Measurements from ENCODE around the gene GANC.
"Not testable (repeated sequence)": the region's sequence is repeated elsewhere in the genome, so short reads cannot be mapped to it uniquely, and the experiment has no call there.

GANC gene

DNA sequence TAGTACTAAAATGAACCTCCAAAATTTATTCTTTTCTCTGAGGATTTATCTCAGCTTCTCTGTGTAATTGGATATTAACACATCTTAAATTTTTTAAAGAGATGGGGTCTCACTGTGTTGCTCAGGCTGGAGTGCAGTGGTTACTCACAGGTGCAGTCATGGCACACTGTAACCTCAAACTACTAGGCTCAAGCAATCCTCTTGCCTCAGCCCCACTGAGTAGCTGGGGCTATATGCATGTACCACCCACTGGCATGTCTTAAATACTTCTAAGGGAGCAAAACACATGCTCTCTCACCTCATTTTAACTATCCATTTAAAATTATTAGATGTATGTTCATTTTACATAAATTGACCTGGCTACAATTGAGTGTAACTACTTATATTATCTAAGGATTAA, 11.6 kb downstream of the GANC start:
- no peak overlapping the region for H3K27ac ChIP-seq (ENCODE audit: low read length)
- H3K4me3 ChIP-seq (ENCODE audit: low read depth in 1 of 2, low read length in 2 of 2): no peak overlapping the region
- H3K9me3 ChIP-seq (ENCODE audit: control insufficient read depth in 1 of 2, low read length in 2 of 2): no peaks in the 10 kb centered on the region
- peaks cover 31 to 32% of the 10 kb centered on the region in 2 donors for H3K36me3 ChIP-seq (ENCODE audit: control insufficient read depth in 1 of 2, insufficient read depth in 2 of 2, low read length in 2 of 2)
- no peaks in the 10 kb centered on the region for H3K4me1 ChIP-seq (ENCODE audit: control insufficient read depth in 1 of 2, insufficient read depth in 2 of 2, low read length in 2 of 2)
- H3K27me3 ChIP-seq (ENCODE audit: low read depth, low read length): no peaks in the 10 kb centered on the region

DNA sequence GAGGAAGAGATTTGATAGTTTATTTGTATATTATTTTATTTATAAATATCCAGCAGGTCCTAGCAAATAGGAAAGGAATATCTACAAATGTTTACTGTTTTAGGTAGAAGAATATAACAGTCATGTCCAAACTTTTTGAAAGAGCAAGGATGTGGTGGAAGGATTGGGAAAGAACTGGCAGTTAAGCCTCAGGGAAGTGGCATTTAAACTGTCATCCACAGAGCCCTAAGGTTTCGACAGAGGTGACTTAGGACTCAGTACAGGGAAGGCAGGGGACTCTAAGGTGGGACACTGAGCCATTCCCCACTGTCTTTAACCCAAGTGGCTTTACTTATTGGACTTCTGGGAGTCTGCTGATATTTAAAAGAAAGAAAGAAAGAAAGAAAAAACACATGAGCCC, 12.0 kb downstream of the GANC start:
- Histone ChIP-seq H3K27ac (ENCODE audit: low read length) (no peak overlapping the region), H3K4me1 (ENCODE audit: control insufficient read depth in 1 of 2, insufficient read depth in 2 of 2, low read length in 2 of 2) (no peaks in the 10 kb centered on the region), H3K27me3 (ENCODE audit: low read depth, low read length) (no peaks in the 10 kb centered on the region), H3K9me3 (ENCODE audit: control insufficient read depth in 1 of 2, low read length in 2 of 2) (no peaks in the 10 kb centered on the region), H3K36me3 (ENCODE audit: control insufficient read depth in 1 of 2, insufficient read depth in 2 of 2, low read length in 2 of 2) (peaks cover 28 to 32% of the 10 kb centered on the region in 2 donors), H3K4me3 (ENCODE audit: low read depth in 1 of 2, low read length in 2 of 2) (no peak overlapping the region)

DNA sequence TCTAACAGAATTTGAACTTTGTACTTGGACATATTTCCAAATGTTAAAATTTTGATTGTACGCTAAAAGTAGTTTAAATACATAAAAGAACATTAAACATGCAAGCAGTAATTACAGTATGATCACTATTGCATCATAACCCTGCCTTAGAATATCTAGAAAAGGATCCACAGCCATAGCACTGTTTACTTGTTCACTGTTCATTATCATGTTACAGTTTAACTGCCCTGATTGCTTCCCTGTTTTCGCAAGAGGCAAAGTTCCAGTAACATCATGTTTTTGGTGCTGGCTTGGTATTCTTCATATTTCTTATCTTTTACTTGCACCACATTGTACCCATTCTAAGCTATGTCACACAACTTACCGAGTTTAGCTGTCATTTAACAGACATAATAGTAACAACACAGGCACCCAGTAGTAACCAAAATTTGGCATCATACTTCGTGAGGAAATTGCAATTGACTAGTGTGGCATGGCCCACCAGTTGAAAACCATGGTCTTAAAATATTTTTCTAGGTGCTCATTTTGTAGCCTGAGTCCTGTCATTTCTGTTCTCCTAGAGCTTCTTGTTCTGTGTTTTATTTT, 13.5 kb downstream of the GANC start:
- H3K4me1 ChIP-seq (ENCODE audit: control insufficient read depth in 1 of 2, insufficient read depth in 2 of 2, low read length in 2 of 2): no peaks in the 10 kb centered on the region

DNA sequence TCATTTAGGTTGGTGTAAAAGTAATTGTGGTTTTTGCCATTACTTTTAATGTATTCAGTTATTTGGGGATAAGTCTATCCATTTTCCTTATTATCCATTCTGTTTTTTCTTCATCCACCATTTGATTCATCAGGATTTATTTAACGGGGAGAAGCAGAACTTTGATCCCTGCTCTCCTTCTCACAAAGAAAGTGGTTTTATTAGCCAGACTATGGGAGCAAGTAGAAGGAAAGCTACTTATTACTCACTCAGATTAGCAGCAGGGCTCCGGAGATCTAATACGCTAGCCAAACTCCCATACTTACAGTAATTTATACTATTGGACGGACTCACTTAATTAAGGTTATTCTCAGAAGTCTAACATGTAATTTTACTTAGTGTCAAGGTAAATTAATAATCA, 14.9 kb downstream of the GANC start:
- no peaks in the 10 kb centered on the region for H3K4me1 ChIP-seq (ENCODE audit: control insufficient read depth in 1 of 2, insufficient read depth in 2 of 2, low read length in 2 of 2)
- no peaks in the 10 kb centered on the region for H3K9me3 ChIP-seq (ENCODE audit: control insufficient read depth in 1 of 2, low read length in 2 of 2)
- no peak overlapping the region for H3K4me3 ChIP-seq (ENCODE audit: low read depth in 1 of 2, low read length in 2 of 2)
- no peaks in the 10 kb centered on the region for H3K27me3 ChIP-seq (ENCODE audit: low read depth, low read length)
- H3K27ac ChIP-seq (ENCODE audit: low read length): no peak overlapping the region
- peaks cover 15 to 39% of the 10 kb centered on the region in 2 donors for H3K36me3 ChIP-seq (ENCODE audit: control insufficient read depth in 1 of 2, insufficient read depth in 2 of 2, low read length in 2 of 2)

More for the DNA sequence above, 13.5 kb downstream of the GANC start:
- Histone ChIP-seq H3K9me3 (ENCODE audit: control insufficient read depth in 1 of 2, low read length in 2 of 2) (no peaks in the 10 kb centered on the region), H3K4me3 (ENCODE audit: low read depth in 1 of 2, low read length in 2 of 2) (no peak overlapping the region), H3K36me3 (ENCODE audit: control insufficient read depth in 1 of 2, insufficient read depth in 2 of 2, low read length in 2 of 2) (peaks cover 17 to 27% of the 10 kb centered on the region in 2 donors), H3K27ac (ENCODE audit: low read length) (no peak overlapping the region), H3K27me3 (ENCODE audit: low read depth, low read length) (no peaks in the 10 kb centered on the region)

DNA sequence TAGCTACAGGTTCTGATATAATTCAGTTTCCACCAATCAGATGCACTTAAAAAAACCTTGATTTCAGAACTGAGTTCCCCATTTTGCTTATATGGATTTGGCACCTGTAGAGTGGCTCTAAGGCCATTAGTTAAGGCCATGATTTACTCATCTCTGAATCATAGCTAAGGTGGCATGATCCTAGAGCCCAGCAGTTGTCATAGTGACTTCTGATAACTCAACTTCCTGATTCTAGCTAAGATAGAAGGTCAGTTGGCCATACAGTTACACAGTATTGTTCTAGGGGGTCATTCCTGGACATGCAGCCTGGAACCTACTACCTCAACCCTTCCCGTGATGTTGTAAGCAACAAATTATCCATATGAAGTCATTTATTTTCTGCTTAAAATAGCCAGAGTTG, 16.2 kb downstream of the GANC start:
- H3K36me3 ChIP-seq (ENCODE audit: control insufficient read depth in 1 of 2, insufficient read depth in 2 of 2, low read length in 2 of 2): peaks cover 13 to 44% of the 10 kb centered on the region in 2 donors

DNA sequence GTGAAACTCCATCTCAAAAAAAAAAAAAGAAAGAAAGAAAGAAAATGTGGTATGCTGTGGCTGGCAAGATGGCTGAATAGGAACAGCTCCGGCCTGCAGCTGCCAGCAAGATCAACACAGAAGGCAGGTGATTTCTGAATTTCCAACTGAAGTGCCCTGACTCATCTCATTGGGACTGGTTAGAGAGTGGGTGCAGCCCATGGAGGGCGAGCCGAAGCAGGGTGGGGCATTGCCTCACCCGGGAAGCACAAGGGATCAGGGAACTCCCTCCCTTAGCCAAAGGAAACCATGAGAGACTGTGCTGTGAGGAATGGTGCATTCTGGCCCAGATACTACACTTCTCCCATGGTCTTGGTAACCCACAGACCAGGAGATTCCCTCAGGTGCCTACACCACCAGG, 28.0 kb downstream of the GANC start:
- not testable (repeated sequence) for H3K4me3 ChIP-seq (ENCODE audit: low read depth in 1 of 2, low read length in 2 of 2); H3K9me3 ChIP-seq (ENCODE audit: control insufficient read depth in 1 of 2, low read length in 2 of 2); H3K27me3 ChIP-seq (ENCODE audit: low read depth, low read length); H3K27ac ChIP-seq (ENCODE audit: low read length); H3K4me1 ChIP-seq (ENCODE audit: control insufficient read depth in 1 of 2, insufficient read depth in 2 of 2, low read length in 2 of 2)
- H3K36me3 ChIP-seq (ENCODE audit: control insufficient read depth in 1 of 2, insufficient read depth in 2 of 2, low read length in 2 of 2): peaks cover 10 to 14% of the 10 kb centered on the region in 2 donors

More for the DNA sequence above, 16.2 kb downstream of the GANC start:
- Histone ChIP-seq H3K4me1 (ENCODE audit: control insufficient read depth in 1 of 2, insufficient read depth in 2 of 2, low read length in 2 of 2) (no peaks in the 10 kb centered on the region), H3K27me3 (ENCODE audit: low read depth, low read length) (no peaks in the 10 kb centered on the region), H3K9me3 (ENCODE audit: control insufficient read depth in 1 of 2, low read length in 2 of 2) (no peaks in the 10 kb centered on the region), H3K27ac (ENCODE audit: low read length) (no peak overlapping the region), H3K4me3 (ENCODE audit: low read depth in 1 of 2, low read length in 2 of 2) (no peak overlapping the region)

DNA sequence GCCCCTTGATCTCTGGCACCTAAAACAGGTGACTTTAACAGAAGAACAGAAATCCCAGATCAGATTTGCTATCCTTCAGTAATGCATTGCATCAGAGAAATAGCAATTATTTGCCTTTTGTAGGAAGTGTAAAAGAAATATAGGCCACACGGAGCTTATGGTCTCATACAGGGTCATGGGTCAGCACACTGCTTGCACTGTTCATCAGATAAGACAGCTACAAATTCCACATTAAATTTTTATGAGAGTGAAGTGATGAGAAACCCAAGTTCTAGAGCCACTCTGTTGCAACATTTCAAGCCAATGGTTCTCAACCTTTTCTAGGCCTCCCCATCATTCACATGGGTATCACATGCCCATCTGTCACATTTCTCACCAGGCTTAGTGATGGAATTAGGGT, 33.7 kb downstream of the GANC start:
- peaks cover 8 to 48% of the 10 kb centered on the region in 2 donors for H3K36me3 ChIP-seq (ENCODE audit: control insufficient read depth in 1 of 2, insufficient read depth in 2 of 2, low read length in 2 of 2)
- no peaks in the 10 kb centered on the region for H3K27me3 ChIP-seq (ENCODE audit: low read depth, low read length)
- no peak overlapping the region for H3K4me3 ChIP-seq (ENCODE audit: low read depth in 1 of 2, low read length in 2 of 2)
- H3K4me1 ChIP-seq (ENCODE audit: control insufficient read depth in 1 of 2, insufficient read depth in 2 of 2, low read length in 2 of 2): no peaks in the 10 kb centered on the region
- H3K27ac ChIP-seq (ENCODE audit: low read length): no peak overlapping the region
- H3K9me3 ChIP-seq (ENCODE audit: control insufficient read depth in 1 of 2, low read length in 2 of 2): no peaks in the 10 kb centered on the region

DNA sequence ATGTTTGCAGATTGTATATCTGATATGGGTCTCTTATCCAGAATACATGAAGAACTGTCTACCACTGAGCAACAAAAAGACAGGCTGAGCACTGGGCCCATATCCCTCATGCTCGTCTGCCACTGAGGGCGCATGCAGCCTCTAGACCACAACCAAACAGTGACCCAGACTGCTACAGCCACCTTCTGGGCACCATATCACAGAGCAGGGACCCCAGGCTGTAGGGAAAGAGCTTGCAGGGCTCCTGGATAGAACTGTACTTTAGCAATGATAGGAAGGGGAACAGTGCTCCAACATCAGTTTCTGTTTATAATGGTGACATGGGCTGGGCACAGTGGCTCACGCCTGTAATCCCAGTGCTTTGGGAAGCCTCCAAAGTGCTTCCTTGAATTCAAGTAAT, 40.5 kb downstream of the GANC start:
- peaks cover 8 to 38% of the 10 kb centered on the region in 2 donors for H3K36me3 ChIP-seq (ENCODE audit: control insufficient read depth in 1 of 2, insufficient read depth in 2 of 2, low read length in 2 of 2)
- no peak overlapping the region for H3K27ac ChIP-seq (ENCODE audit: low read length)
- no peak overlapping the region for H3K4me3 ChIP-seq (ENCODE audit: low read depth in 1 of 2, low read length in 2 of 2)
- no peaks in the 10 kb centered on the region for H3K4me1 ChIP-seq (ENCODE audit: control insufficient read depth in 1 of 2, insufficient read depth in 2 of 2, low read length in 2 of 2)
- no peaks in the 10 kb centered on the region for H3K27me3 ChIP-seq (ENCODE audit: low read depth, low read length)
- H3K9me3 ChIP-seq (ENCODE audit: control insufficient read depth in 1 of 2, low read length in 2 of 2): no peaks in the 10 kb centered on the region

DNA sequence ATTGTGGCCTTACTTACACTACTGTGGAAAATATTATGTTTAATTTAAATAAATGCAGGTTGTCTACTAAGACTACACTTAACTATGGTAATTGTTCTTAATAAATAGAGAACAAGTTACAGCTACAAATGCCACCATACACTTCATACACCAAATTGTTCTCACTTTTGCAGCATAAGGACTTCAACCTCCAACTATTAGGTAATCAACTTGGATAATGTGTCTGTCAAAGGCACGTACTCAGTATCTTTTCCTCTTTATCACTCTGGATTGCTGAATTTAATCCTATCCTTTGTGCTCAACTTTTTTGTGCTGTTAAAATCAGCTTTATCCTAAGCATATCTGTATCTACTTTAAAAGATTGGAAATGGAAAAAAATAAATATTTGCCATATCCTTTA, 41.8 kb downstream of the GANC start:
- Histone ChIP-seq H3K27me3 (ENCODE audit: low read depth, low read length) (no peaks in the 10 kb centered on the region), H3K36me3 (ENCODE audit: control insufficient read depth in 1 of 2, insufficient read depth in 2 of 2, low read length in 2 of 2) (peaks cover 8 to 28% of the 10 kb centered on the region in 2 donors), H3K9me3 (ENCODE audit: control insufficient read depth in 1 of 2, low read length in 2 of 2) (no peaks in the 10 kb centered on the region), H3K4me1 (ENCODE audit: control insufficient read depth in 1 of 2, insufficient read depth in 2 of 2, low read length in 2 of 2) (no peaks in the 10 kb centered on the region), H3K27ac (ENCODE audit: low read length) (no peak overlapping the region), H3K4me3 (ENCODE audit: low read depth in 1 of 2, low read length in 2 of 2) (no peak overlapping the region)

DNA sequence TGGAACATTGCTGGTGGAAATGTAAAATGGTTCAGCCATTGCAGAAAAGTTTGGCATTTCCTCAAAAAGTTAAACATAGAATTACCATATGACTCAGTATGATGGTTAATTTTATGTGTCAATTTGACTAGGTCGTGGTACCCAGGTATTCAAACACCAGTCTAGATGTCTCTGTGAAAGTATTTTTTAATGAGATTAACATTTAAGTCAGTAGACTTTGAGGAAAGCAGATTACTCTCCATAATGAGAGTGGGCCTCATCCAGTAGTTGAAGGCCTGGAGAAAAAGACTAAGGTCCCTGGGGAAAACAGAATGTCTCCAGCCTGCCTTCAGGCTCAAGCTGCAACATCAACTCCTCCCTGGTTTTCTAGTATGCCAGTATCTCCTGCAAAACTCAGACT, 42.5 kb downstream of the GANC start:
- Histone ChIP-seq H3K27ac (ENCODE audit: low read length) (no peak overlapping the region), H3K27me3 (ENCODE audit: low read depth, low read length) (no peaks in the 10 kb centered on the region), H3K9me3 (ENCODE audit: control insufficient read depth in 1 of 2, low read length in 2 of 2) (no peaks in the 10 kb centered on the region), H3K4me3 (ENCODE audit: low read depth in 1 of 2, low read length in 2 of 2) (no peak overlapping the region), H3K4me1 (ENCODE audit: control insufficient read depth in 1 of 2, insufficient read depth in 2 of 2, low read length in 2 of 2) (no peaks in the 10 kb centered on the region), H3K36me3 (ENCODE audit: control insufficient read depth in 1 of 2, insufficient read depth in 2 of 2, low read length in 2 of 2) (peaks cover 5 to 23% of the 10 kb centered on the region in 2 donors)

DNA sequence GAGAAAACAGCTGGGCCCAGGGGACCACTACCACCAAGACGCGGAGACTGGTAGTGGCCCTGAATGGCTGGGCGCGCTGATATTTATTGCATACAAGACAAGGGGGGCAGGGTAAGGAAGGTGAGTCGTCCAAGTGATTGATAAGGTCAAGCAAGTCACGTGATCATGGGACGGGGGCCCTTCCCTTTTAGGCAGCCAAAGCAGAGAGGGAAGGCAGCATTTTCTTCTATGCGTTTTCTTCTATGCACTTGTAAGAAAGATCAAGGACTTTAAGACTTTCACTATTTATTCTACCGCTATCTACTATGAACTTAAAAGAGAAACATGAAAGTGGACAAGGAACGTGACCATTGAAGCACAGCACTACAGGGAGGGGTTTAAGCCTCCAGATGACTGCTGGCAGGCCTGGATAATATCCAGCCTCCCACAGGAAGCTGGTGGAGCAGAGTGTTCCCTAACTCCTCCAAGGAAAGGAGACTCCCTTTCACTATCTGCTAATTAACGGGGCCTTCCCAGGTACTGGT, 43.3 kb downstream of the GANC start:
- H3K36me3 ChIP-seq (ENCODE audit: control insufficient read depth in 1 of 2, insufficient read depth in 2 of 2, low read length in 2 of 2): peaks cover under 1 to 20% of the 10 kb centered on the region in 2 donors
- not testable (repeated sequence) for H3K27me3 ChIP-seq (ENCODE audit: low read depth, low read length); H3K4me3 ChIP-seq (ENCODE audit: low read depth in 1 of 2, low read length in 2 of 2); H3K4me1 ChIP-seq (ENCODE audit: control insufficient read depth in 1 of 2, insufficient read depth in 2 of 2, low read length in 2 of 2); H3K27ac ChIP-seq (ENCODE audit: low read length); H3K9me3 ChIP-seq (ENCODE audit: control insufficient read depth in 1 of 2, low read length in 2 of 2)

DNA sequence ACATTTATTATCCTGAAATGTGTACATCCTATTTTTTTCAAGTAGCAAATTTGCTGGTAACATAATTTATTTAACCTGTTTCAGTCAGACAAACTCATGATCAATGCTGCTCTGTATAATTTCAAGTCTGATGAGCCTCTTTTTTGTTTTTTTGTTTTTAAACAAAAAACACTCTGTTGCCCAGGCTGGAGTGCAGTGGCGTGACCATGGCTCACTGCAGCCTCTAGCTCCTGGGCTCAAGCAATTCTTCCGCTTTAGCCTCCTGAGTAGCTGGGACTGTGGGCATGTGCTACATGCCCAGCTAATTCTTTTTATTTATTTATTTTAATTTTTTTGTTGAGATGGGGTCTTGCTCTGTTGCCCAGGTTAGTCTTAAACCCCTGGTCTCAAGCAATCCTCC, 46.2 kb downstream of the GANC start:
- no peaks in the 10 kb centered on the region for H3K9me3 ChIP-seq (ENCODE audit: control insufficient read depth in 1 of 2, low read length in 2 of 2)
- H3K4me3 ChIP-seq (ENCODE audit: low read depth in 1 of 2, low read length in 2 of 2): no peak overlapping the region
- peaks cover 13 to 22% of the 10 kb centered on the region in 2 donors for H3K36me3 ChIP-seq (ENCODE audit: control insufficient read depth in 1 of 2, insufficient read depth in 2 of 2, low read length in 2 of 2)
- no peaks in the 10 kb centered on the region for H3K27me3 ChIP-seq (ENCODE audit: low read depth, low read length)
- H3K4me1 ChIP-seq (ENCODE audit: control insufficient read depth in 1 of 2, insufficient read depth in 2 of 2, low read length in 2 of 2): no peaks in the 10 kb centered on the region
- no peak overlapping the region for H3K27ac ChIP-seq (ENCODE audit: low read length)

Measured in muscle layer of duodenum (tissue), 2 donors.